Mucosa of descending colon (tissue), 3 donors: ENCODE results near the gene EID1. TPM values are rescaled to one million over a fixed set of nuclear protein-coding genes. Genes with fewer than 3 reads are reported as not detected.
"Not testable (repeated sequence)": the region's sequence is repeated elsewhere in the genome, so short reads cannot be mapped to it uniquely, and the experiment has no call there.

Experiments
- ATAC-seq: fragments of 200-7000 bp; cut with Tn5 transposase; one replicate; pipeline ENCODE4 v1.9.1; 2020; ENCODE audit warnings: mild to moderate bottlenecking, moderate library complexity
- DNase-seq, 3 donors: peaks; one replicate each; pipeline ENCODE4 v3.0.0-alpha.2; 2020
- H3K36me3 ChIP-seq: fragments of 200-600 bp; one replicate; pipeline ENCODE4 v1.8.0; 2021; ENCODE audit warnings: low read depth, mild to moderate bottlenecking
- H3K4me1 ChIP-seq: fragments of 200-600 bp; one replicate; pipeline ENCODE4 v1.8.0; 2021; ENCODE audit warnings: low read depth, mild to moderate bottlenecking
- H3K4me3 ChIP-seq: fragments of 200-600 bp; one replicate; pipeline ENCODE4 v1.8.0; 2021; ENCODE audit warnings: mild to moderate bottlenecking
- H3K9me3 ChIP-seq: fragments of 200-600 bp; one replicate; pipeline ENCODE4 v1.8.0; 2021; ENCODE audit warnings: mild to moderate bottlenecking
- intact Hi-C, 2 donors: fragments of 100-400 bp; cut with DNase I in 1 of 2; cut with micrococcal nuclease in 1 of 2; formaldehyde crosslinking; loops; one replicate each; pipeline versions ENCODE4 v1.11.0 to v1.11.1; 2022; cut with DNase I, micrococcal nuclease
- total RNA-seq, 3 donors: library from RNA; stranded (reverse); fragmentation: NEBNext Ultra II Directional in 2 of 3; extraction: Animal tissue kit (Norgen Biotek cat#: 25700) in 2 of 3; gene quantifications; one replicate each; pipeline versions ENCODE4 v1.2.1 to v1.2.4, GENCODE V29; 2021 to 2023
- TF ChIP-seq, protein P1 (sequence below): fragments of 200-600 bp; IDR thresholded peaks from one replicate; pipeline ENCODE4 v1.8.0; 2022; ENCODE audit warnings: antibody characterized with exemption, mild to moderate bottlenecking
- donor health status: DM: no; HTN: no; CAD: no; lungs with moderate emphysema.
- donor health status: DM: no; HTN: no; CAD: no.
- donor health status: DM: no; HTN: yes; CAD: no.

The EID1 gene
- total RNA-seq, 3 donors from 2014 or later = 44.7 to 128 (median 53.8) TPM

DNA sequence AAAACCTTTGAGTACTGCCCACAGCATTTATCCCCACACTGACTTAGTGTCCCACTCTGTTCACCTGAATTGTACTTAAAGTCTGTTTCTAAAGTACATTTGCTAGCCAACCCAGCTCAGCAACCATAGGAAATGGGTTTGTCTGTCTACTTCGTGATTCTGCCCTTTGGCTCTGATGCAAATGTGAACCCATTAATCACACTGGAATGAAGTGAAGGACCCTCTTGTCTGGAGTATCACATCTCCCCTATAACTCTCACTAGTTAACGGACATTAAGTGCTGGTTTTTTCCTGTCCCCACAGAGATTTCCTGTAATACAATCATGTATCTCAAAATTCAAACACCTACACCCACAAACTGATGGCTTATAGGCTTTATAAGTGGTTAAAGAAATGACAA, 20.5 kb downstream of the EID1 start:
- TF ChIP-seq, protein P1, sequence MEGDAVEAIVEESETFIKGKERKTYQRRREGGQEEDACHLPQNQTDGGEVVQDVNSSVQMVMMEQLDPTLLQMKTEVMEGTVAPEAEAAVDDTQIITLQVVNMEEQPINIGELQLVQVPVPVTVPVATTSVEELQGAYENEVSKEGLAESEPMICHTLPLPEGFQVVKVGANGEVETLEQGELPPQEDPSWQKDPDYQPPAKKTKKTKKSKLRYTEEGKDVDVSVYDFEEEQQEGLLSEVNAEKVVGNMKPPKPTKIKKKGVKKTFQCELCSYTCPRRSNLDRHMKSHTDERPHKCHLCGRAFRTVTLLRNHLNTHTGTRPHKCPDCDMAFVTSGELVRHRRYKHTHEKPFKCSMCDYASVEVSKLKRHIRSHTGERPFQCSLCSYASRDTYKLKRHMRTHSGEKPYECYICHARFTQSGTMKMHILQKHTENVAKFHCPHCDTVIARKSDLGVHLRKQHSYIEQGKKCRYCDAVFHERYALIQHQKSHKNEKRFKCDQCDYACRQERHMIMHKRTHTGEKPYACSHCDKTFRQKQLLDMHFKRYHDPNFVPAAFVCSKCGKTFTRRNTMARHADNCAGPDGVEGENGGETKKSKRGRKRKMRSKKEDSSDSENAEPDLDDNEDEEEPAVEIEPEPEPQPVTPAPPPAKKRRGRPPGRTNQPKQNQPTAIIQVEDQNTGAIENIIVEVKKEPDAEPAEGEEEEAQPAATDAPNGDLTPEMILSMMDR = no peak
- ATAC-seq (no peak), DNase-seq (no peak)
- no peaks in the 10 kb centered on the region for H3K4me1 ChIP-seq
- intact Hi-C loops = no loop called here
- H3K4me3 ChIP-seq = no peak overlapping the region
- no peaks in the 10 kb centered on the region for H3K36me3 ChIP-seq
- no peaks in the 10 kb centered on the region for H3K9me3 ChIP-seq

DNA sequence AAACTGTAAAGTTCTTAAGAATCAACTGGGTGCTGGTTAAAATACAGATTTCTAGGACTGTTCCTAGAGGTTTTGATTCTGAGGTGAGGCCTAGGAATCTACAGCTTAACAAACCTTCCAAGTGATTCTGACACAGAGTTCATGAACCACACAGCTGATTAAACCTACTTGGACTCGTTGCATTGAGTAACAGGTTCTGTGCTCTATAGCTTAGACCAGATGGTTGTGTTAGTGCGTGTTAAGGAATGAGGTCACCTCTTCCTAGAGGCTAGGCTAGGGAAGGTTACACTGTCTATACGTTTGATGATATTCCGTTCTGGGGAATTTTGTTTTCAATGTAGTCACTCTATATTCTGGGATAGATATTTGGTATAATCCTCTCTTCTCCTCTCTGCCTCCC, 21.9 kb downstream of the EID1 start:
- no peak overlapping the region for H3K4me3 ChIP-seq
- DNase-seq (no peak), ATAC-seq (no peak)
- TF ChIP-seq, protein P1 = no peak
- H3K4me1 ChIP-seq = no peaks in the 10 kb centered on the region
- intact Hi-C loops = no loop called here
- no peaks in the 10 kb centered on the region for H3K9me3 ChIP-seq
- no peaks in the 10 kb centered on the region for H3K36me3 ChIP-seq

DNA sequence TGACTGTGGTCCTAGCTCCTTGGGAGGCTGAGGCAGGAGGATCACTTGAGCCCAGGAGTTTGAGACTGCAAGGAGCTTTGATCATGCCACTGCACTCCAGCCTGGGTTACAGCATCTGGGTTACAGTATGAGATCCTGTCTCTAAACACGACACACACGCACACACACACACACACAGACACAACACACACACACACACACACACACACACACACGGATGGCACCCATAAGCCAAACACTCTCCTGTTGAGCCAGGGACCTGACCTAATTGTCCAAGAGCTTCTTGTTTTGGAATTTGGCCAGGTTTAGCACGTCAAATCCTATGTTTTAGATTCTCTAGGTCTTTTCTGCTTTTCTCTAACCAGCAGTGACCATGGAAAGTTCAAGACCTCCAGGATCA, 26.8 kb downstream of the EID1 start:
- H3K4me3 ChIP-seq = no peak overlapping the region
- DNase-seq (no peak), ATAC-seq (no peak)
- intact Hi-C loops = no loop called here
- H3K36me3 ChIP-seq = no peaks in the 10 kb centered on the region
- no peaks in the 10 kb centered on the region for H3K4me1 ChIP-seq
- TF ChIP-seq, protein P1 = no peak
- no peaks in the 10 kb centered on the region for H3K9me3 ChIP-seq

DNA sequence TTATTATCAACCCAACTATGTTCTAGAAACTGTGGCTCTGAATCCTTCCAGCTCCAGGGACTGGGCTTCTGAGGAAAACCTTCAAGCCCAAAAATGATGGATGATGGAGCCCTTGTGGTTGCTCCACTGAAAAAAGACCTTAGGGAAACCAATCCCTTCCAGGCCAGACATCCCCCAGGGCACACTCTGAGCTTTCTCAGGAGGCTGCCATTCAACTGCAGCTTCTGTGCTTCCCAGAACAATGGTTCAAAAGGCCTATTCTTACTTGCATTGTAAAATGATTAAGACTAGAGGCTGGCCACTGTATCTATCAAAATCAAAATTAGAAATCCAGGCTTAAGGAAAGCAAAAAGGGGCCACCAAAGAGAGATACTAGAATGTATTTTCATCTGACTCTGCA, 27.3 kb downstream of the EID1 start:
- no peaks in the 10 kb centered on the region for H3K36me3 ChIP-seq
- TF ChIP-seq, protein P1 = no peak
- H3K4me1 ChIP-seq = no peaks in the 10 kb centered on the region
- ATAC-seq (no peak), DNase-seq (no peak)
- H3K9me3 ChIP-seq = no peaks in the 10 kb centered on the region
- intact Hi-C loops = no loop called here
- H3K4me3 ChIP-seq = no peak overlapping the region

DNA sequence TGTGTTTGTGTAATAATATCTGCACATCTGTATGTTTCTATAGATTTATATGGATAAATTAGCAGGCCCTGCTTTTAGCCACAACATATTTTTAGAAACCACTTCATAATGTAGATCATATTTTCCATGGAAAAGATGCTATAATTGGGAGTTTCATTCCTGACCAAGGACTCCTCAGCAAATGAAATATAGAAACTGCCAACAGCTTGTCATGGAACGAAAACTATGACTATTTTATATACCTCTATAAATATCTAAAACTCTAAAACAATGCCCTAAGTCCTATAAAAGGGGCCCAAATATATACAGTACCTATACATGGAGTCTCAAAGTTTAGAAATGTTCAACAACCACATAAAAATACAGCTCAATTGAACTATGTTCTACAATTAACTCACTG, 27.9 kb downstream of the EID1 start:
- no peaks in the 10 kb centered on the region for H3K36me3 ChIP-seq
- intact Hi-C loops = no loop called here
- H3K4me1 ChIP-seq = no peaks in the 10 kb centered on the region
- H3K4me3 ChIP-seq = no peak overlapping the region
- TF ChIP-seq, protein P1 = no peak
- H3K9me3 ChIP-seq = no peaks in the 10 kb centered on the region
- ATAC-seq (no peak), DNase-seq (no peak)

DNA sequence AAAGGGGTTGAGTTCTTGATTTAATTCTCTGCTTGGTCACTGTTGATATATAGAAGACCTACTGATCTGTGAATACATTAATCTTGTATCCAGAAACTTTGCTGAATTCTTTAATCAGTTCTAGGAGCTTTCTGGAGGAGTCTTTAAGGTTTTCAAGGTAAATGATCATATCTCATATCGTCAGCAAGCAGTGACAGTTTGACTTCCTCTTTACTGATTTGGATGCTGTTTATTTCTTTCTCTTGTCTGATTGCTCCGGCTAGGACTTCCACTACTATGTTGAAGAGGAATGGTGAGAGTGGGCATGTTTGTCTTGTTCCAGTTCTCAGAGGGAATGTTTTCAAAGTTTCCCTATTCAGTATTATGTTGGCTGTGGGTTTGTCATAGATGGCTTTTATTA, 31.4 kb downstream of the EID1 start:
- intact Hi-C loops, H3K36me3 ChIP-seq, ATAC-seq, H3K9me3 ChIP-seq, H3K4me1 ChIP-seq, H3K4me3 ChIP-seq, DNase-seq: not testable (repeated sequence)

DNA sequence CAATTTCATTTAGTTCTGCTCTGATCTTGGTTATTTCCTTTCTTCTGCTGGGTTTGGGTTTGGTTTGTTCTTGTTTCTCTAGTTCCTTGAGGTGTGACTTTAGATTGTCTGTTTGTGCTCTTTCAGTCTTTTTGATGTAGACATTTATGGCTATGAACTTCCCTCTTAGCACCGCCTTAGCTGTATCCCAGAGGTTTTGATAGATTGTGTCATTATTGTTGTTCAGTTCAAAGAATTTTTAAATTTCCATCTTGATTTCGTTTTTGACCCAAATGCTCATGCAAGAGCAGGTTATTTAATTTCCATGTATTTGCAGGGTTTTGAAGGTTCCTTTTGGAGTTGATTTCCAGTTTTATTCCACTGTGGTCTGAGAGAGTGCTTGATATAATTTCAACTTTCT, 32.6 kb downstream of the EID1 start:
- DNase-seq, H3K36me3 ChIP-seq, H3K9me3 ChIP-seq, H3K4me1 ChIP-seq, ATAC-seq, H3K4me3 ChIP-seq, intact Hi-C loops: not testable (repeated sequence)
